HG03354 (cell line): Measurements from ENCODE around the gene PCNT.
"Not testable (repeated sequence)": the region's sequence is repeated elsewhere in the genome, so short reads cannot be mapped to it uniquely, and the experiment has no call there.

Experiments used
- ATAC-seq: cut with Tn5 transposase; IDR thresholded peaks from one replicate; pipeline ENCODE4 v1.9.1; 2021; ENCODE audit warnings: mild to moderate bottlenecking; ENCODE audit not compliant: unreplicated experiment, poor library complexity, severe bottlenecking

Gene PCNT

GRCh38 chr21:46301759-46302158, 22.2 kb upstream of the PCNT start:
- ATAC-seq = no peak

GRCh38 chr21:46304437-46304836, 19.5 kb upstream of the PCNT start:
- ATAC-seq = no peak

- no peak for ATAC-seq
Observed at GRCh38 chr21:46304955-46305354, 19.0 kb upstream of the PCNT start.

GRCh38 chr21:46307625-46308024, 16.3 kb upstream of the PCNT start:
- ATAC-seq = peak; percentile 48

- no peak for ATAC-seq
Observed at GRCh38 chr21:46308431-46308830, 15.5 kb upstream of the PCNT start.

GRCh38 chr21:46310260-46310659, 13.7 kb upstream of the PCNT start:
- not testable (repeated sequence) for ATAC-seq

- no peak for ATAC-seq
Observed at GRCh38 chr21:46311568-46311967, 12.4 kb upstream of the PCNT start.

- ATAC-seq = no peak
Observed at GRCh38 chr21:46312949-46313348, 11.0 kb upstream of the PCNT start.

- no peak for ATAC-seq
Observed at GRCh38 chr21:46314441-46315020, 9.4 kb upstream of the PCNT start.

GRCh38 chr21:46316708-46317324, 7.1 kb upstream of the PCNT start:
- ATAC-seq = no peak

GRCh38 chr21:46317710-46318463, 6.1 kb upstream of the PCNT start:
- ATAC-seq = no peak

- no peak for ATAC-seq
Observed at GRCh38 chr21:46318464-46318845, 5.5 kb upstream of the PCNT start.

- no peak for ATAC-seq
Observed at GRCh38 chr21:46319186-46319585, 4.8 kb upstream of the PCNT start.

- no peak for ATAC-seq
Observed at GRCh38 chr21:46320331-46320801, 3.6 kb upstream of the PCNT start.

- ATAC-seq = no peak
Observed at GRCh38 chr21:46322351-46323226, 1.4 kb upstream of the PCNT start.

- no peak for ATAC-seq
Observed at GRCh38 chr21:46323227-46323709, 688 bp upstream of the PCNT start.

- ATAC-seq = peak; percentile 57
Observed at GRCh38 chr21:46324390-46325072, 575 bp downstream of the PCNT start.

- ATAC-seq = peak; percentile 13
Observed at GRCh38 chr21:46325073-46325912, 1.3 kb downstream of the PCNT start.
